K562 (cell line): Measurements from ENCODE around the gene TMEM214. TPM values are rescaled to one million over a fixed set of nuclear protein-coding genes. Genes with fewer than 3 reads are reported as not detected.

Experiments
- FOS ChIP-seq: IDR thresholded peaks from 3 replicates; pipeline ENCODE4 v1.6.1; 2011; ENCODE audit not compliant: insufficient read length; ENCODE audit errors: extremely low read depth
- HNRNPK ChIP-seq: fragments of 200-400 bp; formaldehyde crosslinking; IDR thresholded peaks from one replicate; pipeline ENCODE4 v1.6.1; 2018; ENCODE audit warnings: mild to moderate bottlenecking, low read depth, low read length; ENCODE audit not compliant: poor library complexity, severe bottlenecking
- HNRNPLL ChIP-seq: fragments of 200-400 bp; formaldehyde crosslinking; IDR thresholded peaks from 2 replicates; pipeline ENCODE4 v1.6.1; 2017; ENCODE audit warnings: low read length, low read depth, mild to moderate bottlenecking; ENCODE audit not compliant: poor library complexity, severe bottlenecking
- MYNN ChIP-seq, 2 experiments: sonication (generic); formaldehyde crosslinking in 1 of 2; IDR thresholded peaks; 2 replicates each; pipeline versions ENCODE4 v1.5.0 to v1.6.1; 2016 to 2020; ENCODE audit warnings: antibody characterized with exemption in 1 of 2, missing genetic modification reagents in 1 of 2
- NUFIP1 ChIP-seq: fragments of 450-650 bp; IDR thresholded peaks from 2 replicates; pipeline ENCODE4 v1.6.1; 2018; ENCODE audit not compliant: partially characterized antibody
- POLR2AphosphoS5 ChIP-seq: IDR thresholded peaks from 2 replicates; pipeline ENCODE4 v1.6.1; 2011; ENCODE audit warnings: mild to moderate bottlenecking, low read depth, low read length, moderate library complexity; ENCODE audit not compliant: control insufficient read depth, insufficient read depth
- PRMT5 ChIP-seq: sonication (generic); formaldehyde crosslinking; IDR thresholded peaks from 2 replicates; pipeline ENCODE4 v1.5.0; 2020; ENCODE audit warnings: missing genetic modification reagents
- PTRF ChIP-seq: fragments of 450-650 bp; IDR thresholded peaks from 2 replicates; pipeline ENCODE4 v1.6.1; 2016; ENCODE audit warnings: mild to moderate bottlenecking, missing genetic modification characterization, missing compliant biosample characterization
- RBBP5 ChIP-seq: fragments of 200-600 bp; sonication (generic); IDR thresholded peaks from 2 replicates; pipeline ENCODE4 v1.6.1; 2012; ENCODE audit warnings: borderline replicate concordance, mild to moderate bottlenecking, low read length, control low read depth, inconsistent platforms; ENCODE audit not compliant: insufficient read depth, poor library complexity, severe bottlenecking
- SETDB1 ChIP-seq: IDR thresholded peaks from one replicate; pipeline ENCODE4 v1.6.1; 2012; ENCODE audit warnings: low read length, control low read depth, inconsistent platforms
- SPI1 ChIP-seq: IDR thresholded peaks from 2 replicates; pipeline ENCODE4 v1.6.1; 2011; ENCODE audit warnings: low read depth, low read length, control low read depth, borderline replicate concordance
- U2AF1 ChIP-seq: fragments of 200-400 bp; formaldehyde crosslinking; optimal IDR thresholded peaks from 2 replicates; pipeline ENCODE3; 2017; ENCODE audit warnings: mild to moderate bottlenecking, low read depth, low read length, moderate library complexity
- WHSC1 ChIP-seq: IDR thresholded peaks from one replicate; pipeline ENCODE4 v1.6.1; 2012; ENCODE audit warnings: low read length, control low read depth, inconsistent platforms
- ZFP30 ChIP-seq: fragments of 250-450 bp; sonication (Bioruptor Pico); IDR thresholded peaks from 2 replicates; pipeline ENCODE4 v1.8.0; 2022; ENCODE audit warnings: moderate library complexity, mild to moderate bottlenecking, inconsistent platforms, borderline replicate concordance
- ZKSCAN1 ChIP-seq: fragments of 150-350 bp; IDR thresholded peaks from 2 replicates; pipeline ENCODE4 v1.6.1; 2016; ENCODE audit warnings: low read depth, low read length
- ZNF23 ChIP-seq: fragments of 250-450 bp; sonication (Bioruptor Pico); IDR thresholded peaks from 2 replicates; pipeline ENCODE4 v1.4.0; 2020; ENCODE audit warnings: mild to moderate bottlenecking
- polyA plus RNA-seq, 8 experiments: library from polyadenylated mRNA; depleted of rRNA in 4 of 8; stranded (reverse) in 5 of 8; unstranded in 3 of 8; fragments of >200 nt; fragmentation: Nextera tagmentation in 2 of 8; fragmentation: Illumina TruSeq in 1 of 8; extraction: Ambion mirVana in 2 of 8; extraction: Trizol in 1 of 8; gene quantifications; 2 replicates each; pipeline versions ENCODE4 v1.2.1 to v1.2.3, GENCODE V29; 2011 to 2014; ENCODE audit warnings: inconsistent platforms in 1 of 8, missing spikeins in 1 of 8
- total RNA-seq, 7 experiments: library from RNA; depleted of rRNA in 6 of 7; stranded (reverse); fragments of >200 nt in 6 of 7; fragmentation: Illumina TruSeq in 2 of 7; extraction: Trizol in 2 of 7; gene quantifications; 2 replicates each; pipeline versions ENCODE4 v1.2.1 to v1.2.3, GENCODE V29; 2011 to 2021; ENCODE audit warnings: low replicate concordance in 1 of 7
- TF ChIP-seq, protein P1 (sequence below): fragments of 450-650 bp; IDR thresholded peaks from 2 replicates; pipeline ENCODE4 v1.6.1; 2014; ENCODE audit warnings: low read depth, mild to moderate bottlenecking, moderate library complexity, borderline replicate concordance
- TF ChIP-seq, protein P2 (sequence below): fragments of 450-650 bp; formaldehyde crosslinking; IDR thresholded peaks from 2 replicates; pipeline ENCODE4 v1.4.0; 2020; ENCODE audit warnings: mild to moderate bottlenecking, moderate library complexity
- TF ChIP-seq, protein P3 (sequence below): sonication (generic); formaldehyde crosslinking; IDR thresholded peaks from 2 replicates; pipeline ENCODE4 v1.8.1; 2023; ENCODE audit warnings: mild to moderate bottlenecking, missing genetic modification reagents
- TF ChIP-seq, protein P4 (sequence below): sonication (generic); formaldehyde crosslinking; IDR thresholded peaks from 2 replicates; pipeline ENCODE4 v1.8.0; 2022; ENCODE audit warnings: mild to moderate bottlenecking, missing genetic modification reagents, borderline replicate concordance

TMEM214 gene
- total and polyA plus RNA-seq, 9 of the 15 experiments (the other 6 are each of a cell fraction or from before 2014, with no cell fraction given) = 11.4 to 81.4 (median 44.1) TPM

DNA sequence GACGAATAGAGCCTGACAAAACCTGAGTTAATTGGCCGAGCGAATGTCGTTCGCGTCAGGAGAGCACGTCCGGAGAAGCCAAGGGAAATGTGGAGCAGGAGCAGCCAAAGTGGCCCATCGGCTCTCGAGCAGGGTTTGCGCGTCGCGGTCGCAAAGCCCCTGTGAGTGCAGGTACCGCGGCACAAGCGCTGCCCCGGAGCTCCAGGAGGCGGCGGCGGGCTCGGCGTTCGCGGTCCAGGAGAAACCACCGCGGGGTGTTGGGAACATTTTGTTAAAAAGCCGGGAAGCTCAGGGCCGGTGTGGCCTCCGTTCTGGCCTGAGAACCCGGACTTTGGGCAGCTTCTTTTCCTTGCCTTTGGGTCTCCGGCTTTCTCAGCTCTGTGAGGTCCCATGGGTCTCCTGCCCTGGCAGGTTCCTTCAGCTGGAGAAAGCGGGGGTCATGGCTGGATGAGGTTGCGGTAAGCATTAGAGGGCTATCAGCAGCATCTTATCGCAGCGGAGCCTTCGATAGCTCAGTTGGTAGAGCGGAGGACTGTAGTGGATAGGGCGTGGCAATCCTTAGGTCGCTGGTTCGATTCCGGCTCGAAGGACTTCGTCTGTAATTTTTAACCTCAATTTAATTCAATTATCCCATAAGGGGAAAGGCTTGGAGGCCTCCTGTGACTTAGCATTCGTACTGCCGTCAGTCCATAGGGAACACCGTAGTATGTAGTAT lies 17.7 kb downstream of the TMEM214 start (continued):
- TF ChIP-seq, protein P1, sequence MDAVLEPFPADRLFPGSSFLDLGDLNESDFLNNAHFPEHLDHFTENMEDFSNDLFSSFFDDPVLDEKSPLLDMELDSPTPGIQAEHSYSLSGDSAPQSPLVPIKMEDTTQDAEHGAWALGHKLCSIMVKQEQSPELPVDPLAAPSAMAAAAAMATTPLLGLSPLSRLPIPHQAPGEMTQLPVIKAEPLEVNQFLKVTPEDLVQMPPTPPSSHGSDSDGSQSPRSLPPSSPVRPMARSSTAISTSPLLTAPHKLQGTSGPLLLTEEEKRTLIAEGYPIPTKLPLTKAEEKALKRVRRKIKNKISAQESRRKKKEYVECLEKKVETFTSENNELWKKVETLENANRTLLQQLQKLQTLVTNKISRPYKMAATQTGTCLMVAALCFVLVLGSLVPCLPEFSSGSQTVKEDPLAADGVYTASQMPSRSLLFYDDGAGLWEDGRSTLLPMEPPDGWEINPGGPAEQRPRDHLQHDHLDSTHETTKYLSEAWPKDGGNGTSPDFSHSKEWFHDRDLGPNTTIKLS = no peak
- TF ChIP-seq U2AF1 = no peak
- TF ChIP-seq WHSC1 = no peak
- no peak for TF ChIP-seq SPI1
- TF ChIP-seq SETDB1 = no peak
- no peak for TF ChIP-seq POLR2AphosphoS5
- TF ChIP-seq RBBP5 = no peak
- no peak for TF ChIP-seq PTRF
- peak; percentile 57; the same call in 1 of the 2 replicates for TF ChIP-seq MYNN (IDR thresholded peaks at IDR 0.05)
- TF ChIP-seq MYNN (CRISPR knock-in tag; IDR thresholded peaks at IDR 0.05) = no peak
- no peak for TF ChIP-seq HNRNPLL
- TF ChIP-seq ZFP30 (CRISPR knock-in tag) = no peak
- TF ChIP-seq PRMT5 (CRISPR knock-in tag) = no peak; the same call in 1 of the 2 replicates
- TF ChIP-seq NUFIP1 = no peak
- TF ChIP-seq ZKSCAN1 = 0 out of 2 replicates have a peak, but pooled peaks have one; percentile 26
- TF ChIP-seq, protein P2, sequence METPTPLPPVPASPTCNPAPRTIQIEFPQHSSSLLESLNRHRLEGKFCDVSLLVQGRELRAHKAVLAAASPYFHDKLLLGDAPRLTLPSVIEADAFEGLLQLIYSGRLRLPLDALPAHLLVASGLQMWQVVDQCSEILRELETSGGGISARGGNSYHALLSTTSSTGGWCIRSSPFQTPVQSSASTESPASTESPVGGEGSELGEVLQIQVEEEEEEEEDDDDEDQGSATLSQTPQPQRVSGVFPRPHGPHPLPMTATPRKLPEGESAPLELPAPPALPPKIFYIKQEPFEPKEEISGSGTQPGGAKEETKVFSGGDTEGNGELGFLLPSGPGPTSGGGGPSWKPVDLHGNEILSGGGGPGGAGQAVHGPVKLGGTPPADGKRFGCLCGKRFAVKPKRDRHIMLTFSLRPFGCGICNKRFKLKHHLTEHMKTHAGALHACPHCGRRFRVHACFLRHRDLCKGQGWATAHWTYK = no peak
- no peak for TF ChIP-seq HNRNPK
- peak; percentile 16 for TF ChIP-seq FOS
- TF ChIP-seq ZNF23 (CRISPR knock-in tag) = no peak
- TF ChIP-seq, protein P3, sequence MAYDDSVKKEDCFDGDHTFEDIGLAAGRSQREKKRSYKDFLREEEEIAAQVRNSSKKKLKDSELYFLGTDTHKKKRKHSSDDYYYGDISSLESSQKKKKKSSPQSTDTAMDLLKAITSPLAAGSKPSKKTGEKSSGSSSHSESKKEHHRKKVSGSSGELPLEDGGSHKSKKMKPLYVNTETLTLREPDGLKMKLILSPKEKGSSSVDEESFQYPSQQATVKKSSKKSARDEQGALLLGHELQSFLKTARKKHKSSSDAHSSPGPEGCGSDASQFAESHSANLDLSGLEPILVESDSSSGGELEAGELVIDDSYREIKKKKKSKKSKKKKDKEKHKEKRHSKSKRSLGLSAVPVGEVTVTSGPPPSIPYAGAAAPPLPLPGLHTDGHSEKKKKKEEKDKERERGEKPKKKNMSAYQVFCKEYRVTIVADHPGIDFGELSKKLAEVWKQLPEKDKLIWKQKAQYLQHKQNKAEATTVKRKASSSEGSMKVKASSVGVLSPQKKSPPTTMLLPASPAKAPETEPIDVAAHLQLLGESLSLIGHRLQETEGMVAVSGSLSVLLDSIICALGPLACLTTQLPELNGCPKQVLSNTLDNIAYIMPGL (CRISPR knock-in tag) = no peak
- TF ChIP-seq, protein P4, sequence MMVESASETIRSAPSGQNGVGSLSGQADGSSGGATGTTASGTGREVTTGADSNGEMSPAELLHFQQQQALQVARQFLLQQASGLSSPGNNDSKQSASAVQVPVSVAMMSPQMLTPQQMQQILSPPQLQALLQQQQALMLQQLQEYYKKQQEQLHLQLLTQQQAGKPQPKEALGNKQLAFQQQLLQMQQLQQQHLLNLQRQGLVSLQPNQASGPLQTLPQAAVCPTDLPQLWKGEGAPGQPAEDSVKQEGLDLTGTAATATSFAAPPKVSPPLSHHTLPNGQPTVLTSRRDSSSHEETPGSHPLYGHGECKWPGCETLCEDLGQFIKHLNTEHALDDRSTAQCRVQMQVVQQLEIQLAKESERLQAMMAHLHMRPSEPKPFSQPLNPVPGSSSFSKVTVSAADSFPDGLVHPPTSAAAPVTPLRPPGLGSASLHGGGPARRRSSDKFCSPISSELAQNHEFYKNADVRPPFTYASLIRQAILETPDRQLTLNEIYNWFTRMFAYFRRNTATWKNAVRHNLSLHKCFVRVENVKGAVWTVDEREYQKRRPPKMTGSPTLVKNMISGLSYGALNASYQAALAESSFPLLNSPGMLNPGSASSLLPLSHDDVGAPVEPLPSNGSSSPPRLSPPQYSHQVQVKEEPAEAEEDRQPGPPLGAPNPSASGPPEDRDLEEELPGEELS = no peak
